Ovary (tissue), 9 donors: Measurements from ENCODE around the gene LPIN2. TPM values are rescaled to one million over a fixed set of nuclear protein-coding genes. Genes with fewer than 3 reads are reported as not detected.
A peak's percentile ranks its signal among the peaks of the same experiment; 100 is the strongest.

ENCODE experiments used
- DNase-seq, 5 donors: peaks; one replicate each; pipeline ENCODE4 v3.0.0-alpha.2; 2019 to 2020
- H3K27ac ChIP-seq, 2 donors: fragments of 200-600 bp; one replicate each; pipeline versions ENCODE4 v1.5.1 to v1.8.0; 2019 to 2022
- H3K27me3 ChIP-seq: fragments of 200-600 bp; one replicate; pipeline ENCODE4 v1.8.0; 2022
- H3K36me3 ChIP-seq: fragments of 200-600 bp; sonication (generic); one replicate; pipeline ENCODE4 v1.5.1; 2019
- H3K4me1 ChIP-seq: one replicate; pipeline ENCODE4 v1.8.1; 2013; ENCODE audit warnings: mild to moderate bottlenecking, moderate library complexity; ENCODE audit not compliant: insufficient read depth
- H3K4me3 ChIP-seq: fragments of 200-600 bp; sonication (generic); one replicate; pipeline ENCODE4 v1.5.1; 2017
- H3K9me3 ChIP-seq, 2 donors: fragments of 200-600 bp in 1 of 2; sonication (generic) in 1 of 2; one replicate each; pipeline versions ENCODE4 v1.5.1 to v1.8.1; 2013 to 2019; ENCODE audit warnings: mild to moderate bottlenecking in 1 of 2, moderate library complexity in 1 of 2
- EP300 ChIP-seq: sonication (generic); formaldehyde crosslinking; IDR thresholded peaks from one replicate; pipeline ENCODE4 v1.6.1; 2017; ENCODE audit warnings: antibody characterized with exemption
- POLR2A ChIP-seq: fragments of 450-650 bp; IDR thresholded peaks from one replicate; pipeline ENCODE4 v1.6.1; 2017; ENCODE audit warnings: antibody characterized with exemption, mild to moderate bottlenecking, moderate library complexity
- WGBS, 3 donors: extraction: QIAGEN DNeasy Blood & Tissue Kit in 1 of 3; methylation state at CpG; one replicate each; pipeline versions ENCODE4 v1.1.5 to v1.1.7; 2013 to 2017; 5-methylcytosine and 5-hydroxymethylcytosine counted together
- intact Hi-C, 4 donors: fragments of 100-400 bp; cut with DNase I; formaldehyde crosslinking; loops; one replicate each; pipeline versions ENCODE4 v1.11.0 to v1.15.1; 2022 to 2023
- polyA plus RNA-seq, 2 donors: library from polyadenylated mRNA; stranded (reverse); fragments of 200-250 nt in 1 of 2; fragments of 350-450 nt in 1 of 2; fragmentation: Illumina TruSeq in 1 of 2; extraction: RNeasy Lipid Tissue Mini Kit (QIAGEN cat#74804) in 1 of 2; gene quantifications; one replicate each; pipeline ENCODE4 v1.2.3, GENCODE V29; 2013 to 2014
- total RNA-seq, 7 donors: library from RNA; depleted of rRNA in 2 of 7; stranded (reverse); fragments of >200 nt in 2 of 7; fragmentation: NEBNext Ultra II Directional in 3 of 7; extraction: Animal tissue kit (Norgen Biotek cat#: 25700) in 3 of 7; gene quantifications; one replicate each; pipeline versions ENCODE4 v1.1.0 to v1.2.4, GENCODE V29; 2016 to 2023
- TF ChIP-seq, protein P1 (sequence below), 3 donors: fragments of 450-650 bp in 2 of 3; fragments of 200-600 bp in 1 of 3; IDR thresholded peaks; one replicate each; pipeline versions ENCODE4 v1.5.1 to v1.8.0; 2016 to 2022; ENCODE audit warnings: antibody characterized with exemption in 3 of 3, mild to moderate bottlenecking in 1 of 3
- donor health status: DM: no; HTN: no; CAD: no; lungs with moderate emphysema.
- donor health status: DM: no; HTN: no; CAD: no.
- donor health status: Bipolar disorder and iron deficiency.
- donor health status: DM: yes; HTN: yes; CAD: no.
- donor health status: DM: no; HTN: no; CAD: no.
- donor health status: DM: yes; HTN: yes; CAD: no.

LPIN2 gene
- total and polyA plus RNA-seq, 9 donors = 13.4 to 44.7 (median 26.4) TPM

DNA sequence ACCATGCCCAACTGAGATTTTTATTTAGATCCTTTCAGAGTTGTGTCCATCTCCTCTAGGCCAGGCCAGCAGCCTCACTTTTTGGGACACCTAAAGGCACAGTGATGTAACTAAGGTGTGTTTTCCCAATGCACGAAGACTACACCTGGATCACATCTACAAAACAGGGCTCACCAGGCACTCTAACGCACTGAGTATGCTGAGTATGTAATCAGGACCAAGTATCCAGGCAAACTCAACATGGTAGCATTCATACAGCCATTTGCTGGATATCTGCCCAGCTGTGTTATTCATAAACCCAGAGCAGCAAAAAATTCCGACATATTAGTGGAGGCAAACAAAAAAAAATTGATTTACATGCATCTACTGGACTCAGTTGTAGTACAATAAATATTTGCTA is 33.8 kb downstream of the LPIN2 start:
- WGBS, 3 donors = 25 to 37% (median 31%) methylated on average over 3 of the region's 3 CpGs
- Histone ChIP-seq H3K27me3 (no peaks in the 10 kb centered on the region), H3K36me3 (no peaks in the 10 kb centered on the region), H3K4me3 (no peak overlapping the region), H3K9me3 (no peaks in the 10 kb centered on the region), H3K27ac (peak overlapping the region in 1 of 2 donors; percentile 74), H3K4me1 (peaks cover 32% of the 10 kb centered on the region)
- DNase-seq = no peak
- intact Hi-C loops = no loop called here
- TF ChIP-seq EP300 = no peak
- no peak for TF ChIP-seq POLR2A
- TF ChIP-seq, protein P1, sequence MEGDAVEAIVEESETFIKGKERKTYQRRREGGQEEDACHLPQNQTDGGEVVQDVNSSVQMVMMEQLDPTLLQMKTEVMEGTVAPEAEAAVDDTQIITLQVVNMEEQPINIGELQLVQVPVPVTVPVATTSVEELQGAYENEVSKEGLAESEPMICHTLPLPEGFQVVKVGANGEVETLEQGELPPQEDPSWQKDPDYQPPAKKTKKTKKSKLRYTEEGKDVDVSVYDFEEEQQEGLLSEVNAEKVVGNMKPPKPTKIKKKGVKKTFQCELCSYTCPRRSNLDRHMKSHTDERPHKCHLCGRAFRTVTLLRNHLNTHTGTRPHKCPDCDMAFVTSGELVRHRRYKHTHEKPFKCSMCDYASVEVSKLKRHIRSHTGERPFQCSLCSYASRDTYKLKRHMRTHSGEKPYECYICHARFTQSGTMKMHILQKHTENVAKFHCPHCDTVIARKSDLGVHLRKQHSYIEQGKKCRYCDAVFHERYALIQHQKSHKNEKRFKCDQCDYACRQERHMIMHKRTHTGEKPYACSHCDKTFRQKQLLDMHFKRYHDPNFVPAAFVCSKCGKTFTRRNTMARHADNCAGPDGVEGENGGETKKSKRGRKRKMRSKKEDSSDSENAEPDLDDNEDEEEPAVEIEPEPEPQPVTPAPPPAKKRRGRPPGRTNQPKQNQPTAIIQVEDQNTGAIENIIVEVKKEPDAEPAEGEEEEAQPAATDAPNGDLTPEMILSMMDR (IDR thresholded peaks at IDR 0.05) = no peak

DNA sequence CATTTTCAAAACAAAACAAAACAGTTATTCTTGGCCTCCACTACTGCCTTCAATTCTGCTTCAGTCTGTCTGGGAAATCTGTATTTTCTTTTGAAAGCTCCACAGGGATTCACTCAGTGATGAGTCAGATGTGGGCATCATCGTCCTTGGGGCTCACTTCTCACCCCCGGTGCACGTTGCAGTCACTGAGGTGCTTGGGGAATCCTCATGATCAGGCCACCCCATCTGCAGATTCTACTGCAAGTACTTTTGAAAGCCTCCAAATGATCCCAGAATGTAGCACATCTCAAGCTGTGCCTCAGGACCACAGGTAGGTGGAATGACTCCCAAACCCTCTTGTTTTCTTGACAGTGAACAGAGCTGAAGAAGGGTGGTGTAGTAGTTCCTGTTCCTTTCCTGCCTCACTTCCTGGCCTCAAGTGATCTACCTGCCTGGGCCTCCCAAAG is 34.3 kb downstream of the LPIN2 start:
- intact Hi-C loops = no loop called here
- no peaks in the 10 kb centered on the region for H3K27me3 ChIP-seq
- H3K36me3 ChIP-seq = no peaks in the 10 kb centered on the region
- no peak for TF ChIP-seq EP300
- no peak for TF ChIP-seq POLR2A
- TF ChIP-seq, protein P1 (IDR thresholded peaks at IDR 0.05) = no peak
- no peaks in the 10 kb centered on the region for H3K9me3 ChIP-seq
- peak overlapping the region in 1 of 2 donors; percentile 74 for H3K27ac ChIP-seq
- DNase-seq = peak in 3 of 5 donors; percentile 51 to 57 (median 55)
- H3K4me3 ChIP-seq = no peak overlapping the region
- peaks cover 32% of the 10 kb centered on the region for H3K4me1 ChIP-seq
- WGBS, 3 donors = 2 to 19% (median 7%) methylated on average over 3 of the region's 3 CpGs

DNA sequence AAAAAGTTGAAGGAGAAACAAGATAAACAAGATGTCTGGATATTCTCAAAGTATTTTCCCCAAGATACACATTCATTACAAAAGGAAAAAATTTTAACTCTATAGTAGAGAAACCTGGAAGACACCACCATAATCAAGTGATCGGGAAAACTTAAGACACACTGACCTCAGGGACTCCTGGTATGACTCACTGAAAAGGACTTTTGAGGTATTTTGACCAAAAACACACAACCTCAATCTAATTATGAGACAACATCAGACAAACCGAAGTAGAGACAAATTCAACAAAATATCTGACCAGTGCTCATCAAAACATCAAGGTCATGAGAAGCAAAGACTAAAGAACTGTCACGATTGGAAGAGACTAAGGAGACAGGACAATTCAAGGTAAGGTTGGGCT is 34.7 kb downstream of the LPIN2 start:
- TF ChIP-seq EP300 = no peak
- no peak for TF ChIP-seq POLR2A
- TF ChIP-seq, protein P1 (IDR thresholded peaks at IDR 0.05) = no peak
- Histone ChIP-seq H3K27ac (peak overlapping the region; percentile 9 to 74), H3K4me3 (no peak overlapping the region), H3K27me3 (no peaks in the 10 kb centered on the region), H3K9me3 (no peaks in the 10 kb centered on the region), H3K4me1 (peaks cover 32% of the 10 kb centered on the region), H3K36me3 (no peaks in the 10 kb centered on the region)
- DNase-seq = no peak
- intact Hi-C loops = no loop called here
- 6 to 19% (median 11%) methylated on average over 3 of the region's 3 CpGs for WGBS, 3 donors

DNA sequence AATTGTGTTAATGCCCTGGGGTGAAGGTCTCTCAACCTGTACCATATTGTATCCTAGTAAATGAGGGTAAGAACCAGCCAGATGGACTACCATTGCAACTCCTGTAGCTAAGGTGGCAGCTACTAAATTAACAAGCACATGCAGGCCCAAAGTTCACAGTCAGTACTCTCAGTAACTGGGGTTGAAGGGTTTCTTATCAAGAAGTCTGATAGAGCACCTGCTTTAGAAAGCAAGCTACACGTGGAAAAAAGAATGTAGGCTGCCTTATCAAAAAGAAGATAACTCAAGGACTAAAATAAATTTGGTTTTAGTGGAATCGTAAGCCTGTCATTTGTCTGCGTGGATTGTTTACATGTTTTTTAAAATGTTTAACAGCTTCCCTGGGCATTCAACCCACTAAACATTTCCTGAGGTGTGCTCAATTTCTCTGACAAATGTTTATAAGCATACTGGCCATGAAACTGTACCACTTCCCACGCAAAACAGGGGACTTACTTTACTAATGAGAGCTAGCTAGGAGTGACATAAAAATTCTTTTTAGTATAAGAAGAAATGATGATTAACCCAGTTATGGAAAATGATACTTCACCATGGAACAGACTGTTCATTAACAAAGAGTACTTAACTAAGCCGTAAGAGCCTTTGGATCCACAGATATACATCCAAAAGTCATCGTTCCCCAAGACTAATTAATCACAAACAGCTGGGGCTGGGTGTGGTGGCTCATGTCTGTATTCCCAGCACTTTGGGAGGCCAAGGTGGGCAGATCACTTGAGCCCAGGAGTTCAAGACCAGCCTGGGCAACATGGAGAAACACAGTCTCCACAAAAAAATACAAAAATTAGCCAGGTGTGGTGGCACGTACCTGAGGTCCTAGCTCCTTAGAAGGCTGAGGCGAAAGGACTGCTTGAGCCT is 36.5 kb downstream of the LPIN2 start:
- intact Hi-C loops = no loop called here

More for the DNA sequence above, 36.5 kb downstream of the LPIN2 start:
- TF ChIP-seq, protein P1 (IDR thresholded peaks at IDR 0.05) = no peak
- TF ChIP-seq EP300 = no peak
- no peak for TF ChIP-seq POLR2A
- no peaks in the 10 kb centered on the region for H3K9me3 ChIP-seq
- peaks cover 33% of the 10 kb centered on the region for H3K4me1 ChIP-seq
- no peak overlapping the region for H3K4me3 ChIP-seq
- H3K27me3 ChIP-seq = no peaks in the 10 kb centered on the region
- no peak for DNase-seq
- WGBS, 3 donors = 50 to 67% (median 59%) methylated on average over 8 of the region's 8 CpGs
- peak overlapping the region in 1 of 2 donors; percentile 74 for H3K27ac ChIP-seq
- H3K36me3 ChIP-seq = no peaks in the 10 kb centered on the region
